K562 (cell line): ENCODE measurements around the gene CMTM1. TPM values are rescaled to one million over a fixed set of nuclear protein-coding genes. Genes with fewer than 3 reads are reported as not detected.

ENCODE experiments used
- CC2D1A ChIP-seq: fragments of 450-650 bp; IDR thresholded peaks from 2 replicates; pipeline ENCODE4 v1.6.1; 2017; ENCODE audit warnings: mild to moderate bottlenecking
- EWSR1 ChIP-seq: fragments of 450-650 bp; IDR thresholded peaks from 2 replicates; pipeline ENCODE4 v1.6.1; 2018; ENCODE audit warnings: borderline replicate concordance, mild to moderate bottlenecking, low read depth, moderate library complexity; ENCODE audit not compliant: partially characterized antibody
- GABPB1 ChIP-seq: sonication (generic); formaldehyde crosslinking; IDR thresholded peaks from 2 replicates; pipeline ENCODE4 v1.8.0; 2022; ENCODE audit warnings: mild to moderate bottlenecking, missing genetic modification reagents
- HCFC1 ChIP-seq: IDR thresholded peaks from 2 replicates; pipeline ENCODE4 v1.6.1; 2012; ENCODE audit warnings: low read depth, low read length, improper control_type of control experiment
- HNRNPH1 ChIP-seq: fragments of 200-400 bp; formaldehyde crosslinking; optimal IDR thresholded peaks from 2 replicates; pipeline ENCODE3; 2017; ENCODE audit warnings: low read depth, mild to moderate bottlenecking, low read length, moderate library complexity
- IRF1 ChIP-seq: sonication (generic); formaldehyde crosslinking; IDR thresholded peaks from 2 replicates; pipeline ENCODE4 v1.8.0; 2022; ENCODE audit warnings: missing genetic modification reagents, mild to moderate bottlenecking, borderline replicate concordance
- KDM1A ChIP-seq, 2 experiments: fragments of 450-650 bp; IDR thresholded peaks; 2 replicates each; pipeline ENCODE4 v1.6.1; 2016; ENCODE audit warnings: mild to moderate bottlenecking in 2 of 2
- NCOR1 ChIP-seq: fragments of 450-650 bp; IDR thresholded peaks from 2 replicates; pipeline ENCODE4 v1.6.1; 2016; ENCODE audit warnings: mild to moderate bottlenecking, moderate library complexity
- NEUROD1 ChIP-seq: fragments of 150-350 bp; IDR thresholded peaks from 2 replicates; pipeline ENCODE4 v1.6.1; 2014; ENCODE audit warnings: borderline replicate concordance, low read length, low read depth; ENCODE audit not compliant: partially characterized antibody
- SMARCE1 ChIP-seq: fragments of 450-650 bp; IDR thresholded peaks from 2 replicates; pipeline ENCODE4 v1.7.1; 2016; ENCODE audit warnings: mild to moderate bottlenecking
- U2AF1 ChIP-seq: fragments of 200-400 bp; formaldehyde crosslinking; optimal IDR thresholded peaks from 2 replicates; pipeline ENCODE3; 2017; ENCODE audit warnings: mild to moderate bottlenecking, low read depth, low read length, moderate library complexity
- ZFP36 ChIP-seq: fragments of 150-350 bp; IDR thresholded peaks from 2 replicates; pipeline ENCODE4 v1.6.1; 2018; ENCODE audit warnings: low read length, low read depth; ENCODE audit not compliant: partially characterized antibody
- ZNF561 ChIP-seq: fragments of 450-650 bp; formaldehyde crosslinking; conservative IDR thresholded peaks from 2 replicates; pipeline ENCODE4 v1.4.0; 2020; ENCODE audit warnings: mild to moderate bottlenecking, moderate library complexity
- ZNF668 ChIP-seq: fragments of 250-450 bp; sonication (Bioruptor Pico); IDR thresholded peaks from 2 replicates; pipeline ENCODE4 v1.8.0; 2022; ENCODE audit warnings: mild to moderate bottlenecking, inconsistent platforms
- polyA plus RNA-seq, 8 experiments: library from polyadenylated mRNA; depleted of rRNA in 4 of 8; stranded (reverse) in 5 of 8; unstranded in 3 of 8; fragments of >200 nt; fragmentation: Nextera tagmentation in 2 of 8; fragmentation: Illumina TruSeq in 1 of 8; extraction: Ambion mirVana in 2 of 8; extraction: Trizol in 1 of 8; gene quantifications; 2 replicates each; pipeline versions ENCODE4 v1.2.1 to v1.2.3, GENCODE V29; 2011 to 2014; ENCODE audit warnings: inconsistent platforms in 1 of 8, missing spikeins in 1 of 8
- total RNA-seq, 7 experiments: library from RNA; depleted of rRNA in 6 of 7; stranded (reverse); fragments of >200 nt in 6 of 7; fragmentation: Illumina TruSeq in 2 of 7; extraction: Trizol in 2 of 7; gene quantifications; 2 replicates each; pipeline versions ENCODE4 v1.2.1 to v1.2.3, GENCODE V29; 2011 to 2021; ENCODE audit warnings: low replicate concordance in 1 of 7
- TF ChIP-seq, protein P1 (sequence below): sonication (generic); formaldehyde crosslinking; IDR thresholded peaks from 2 replicates; pipeline ENCODE4 v1.8.1; 2022; ENCODE audit warnings: missing genetic modification reagents
- TF ChIP-seq, protein P2 (sequence below), 2 experiments: IDR thresholded peaks; 2 replicates each; pipeline ENCODE4 v1.6.1; 2012; ENCODE audit warnings: improper control_type of control experiment in 2 of 2, low read depth in 2 of 2, low read length in 2 of 2, borderline replicate concordance in 1 of 2
- TF ChIP-seq, protein P3 (sequence below): fragments of 450-650 bp; IDR thresholded peaks from 2 replicates; pipeline ENCODE4 v1.7.0; 2016; ENCODE audit warnings: borderline replicate concordance
- TF ChIP-seq, protein P4 (sequence below): fragments of 250-450 bp; sonication (Bioruptor Pico); IDR thresholded peaks from 2 replicates; pipeline ENCODE4 v1.8.0; 2022; ENCODE audit warnings: inconsistent platforms, mild to moderate bottlenecking, moderate library complexity, borderline replicate concordance

The CMTM1 gene
- total and polyA plus RNA-seq, 9 of the 15 experiments (the other 6 are each of a cell fraction or from before 2014, with no cell fraction given), result 0.25 to 2.6 (median 1.1) TPM; not detected in 2

GRCh38 chr16:66552286-66553177 lies 13.7 kb upstream of the CMTM1 start, which contains the start of gene CKLF (continued):
- TF ChIP-seq, protein P1, sequence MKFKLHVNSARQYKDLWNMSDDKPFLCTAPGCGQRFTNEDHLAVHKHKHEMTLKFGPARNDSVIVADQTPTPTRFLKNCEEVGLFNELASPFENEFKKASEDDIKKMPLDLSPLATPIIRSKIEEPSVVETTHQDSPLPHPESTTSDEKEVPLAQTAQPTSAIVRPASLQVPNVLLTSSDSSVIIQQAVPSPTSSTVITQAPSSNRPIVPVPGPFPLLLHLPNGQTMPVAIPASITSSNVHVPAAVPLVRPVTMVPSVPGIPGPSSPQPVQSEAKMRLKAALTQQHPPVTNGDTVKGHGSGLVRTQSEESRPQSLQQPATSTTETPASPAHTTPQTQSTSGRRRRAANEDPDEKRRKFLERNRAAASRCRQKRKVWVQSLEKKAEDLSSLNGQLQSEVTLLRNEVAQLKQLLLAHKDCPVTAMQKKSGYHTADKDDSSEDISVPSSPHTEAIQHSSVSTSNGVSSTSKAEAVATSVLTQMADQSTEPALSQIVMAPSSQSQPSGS (CRISPR knock-in tag), result no peak
- TF ChIP-seq KDM1A (IDR thresholded peaks at IDR 0.05), result peak in 1 of 2 experiments; percentile 80; a peak in 2 of 4 replicates
- TF ChIP-seq HNRNPH1, result no peak
- peak; percentile 77; the same call in 1 of the 2 replicates for TF ChIP-seq IRF1
- no peak; the same call in 1 of the 2 replicates for TF ChIP-seq HCFC1
- TF ChIP-seq, protein P2, sequence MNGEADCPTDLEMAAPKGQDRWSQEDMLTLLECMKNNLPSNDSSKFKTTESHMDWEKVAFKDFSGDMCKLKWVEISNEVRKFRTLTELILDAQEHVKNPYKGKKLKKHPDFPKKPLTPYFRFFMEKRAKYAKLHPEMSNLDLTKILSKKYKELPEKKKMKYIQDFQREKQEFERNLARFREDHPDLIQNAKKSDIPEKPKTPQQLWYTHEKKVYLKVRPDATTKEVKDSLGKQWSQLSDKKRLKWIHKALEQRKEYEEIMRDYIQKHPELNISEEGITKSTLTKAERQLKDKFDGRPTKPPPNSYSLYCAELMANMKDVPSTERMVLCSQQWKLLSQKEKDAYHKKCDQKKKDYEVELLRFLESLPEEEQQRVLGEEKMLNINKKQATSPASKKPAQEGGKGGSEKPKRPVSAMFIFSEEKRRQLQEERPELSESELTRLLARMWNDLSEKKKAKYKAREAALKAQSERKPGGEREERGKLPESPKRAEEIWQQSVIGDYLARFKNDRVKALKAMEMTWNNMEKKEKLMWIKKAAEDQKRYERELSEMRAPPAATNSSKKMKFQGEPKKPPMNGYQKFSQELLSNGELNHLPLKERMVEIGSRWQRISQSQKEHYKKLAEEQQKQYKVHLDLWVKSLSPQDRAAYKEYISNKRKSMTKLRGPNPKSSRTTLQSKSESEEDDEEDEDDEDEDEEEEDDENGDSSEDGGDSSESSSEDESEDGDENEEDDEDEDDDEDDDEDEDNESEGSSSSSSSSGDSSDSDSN (IDR thresholded peaks at IDR 0.05; ENCODE audit: borderline replicate concordance in 1 of 2, low read depth in 2 of 2, low read length in 2 of 2), result peak in 1 of 2 experiments; percentile 67; a peak in 2 of 4 replicates
- TF ChIP-seq ZNF668, result 0 out of 2 replicates have a peak, but pooled peaks have one; percentile 52
- TF ChIP-seq, protein P3, sequence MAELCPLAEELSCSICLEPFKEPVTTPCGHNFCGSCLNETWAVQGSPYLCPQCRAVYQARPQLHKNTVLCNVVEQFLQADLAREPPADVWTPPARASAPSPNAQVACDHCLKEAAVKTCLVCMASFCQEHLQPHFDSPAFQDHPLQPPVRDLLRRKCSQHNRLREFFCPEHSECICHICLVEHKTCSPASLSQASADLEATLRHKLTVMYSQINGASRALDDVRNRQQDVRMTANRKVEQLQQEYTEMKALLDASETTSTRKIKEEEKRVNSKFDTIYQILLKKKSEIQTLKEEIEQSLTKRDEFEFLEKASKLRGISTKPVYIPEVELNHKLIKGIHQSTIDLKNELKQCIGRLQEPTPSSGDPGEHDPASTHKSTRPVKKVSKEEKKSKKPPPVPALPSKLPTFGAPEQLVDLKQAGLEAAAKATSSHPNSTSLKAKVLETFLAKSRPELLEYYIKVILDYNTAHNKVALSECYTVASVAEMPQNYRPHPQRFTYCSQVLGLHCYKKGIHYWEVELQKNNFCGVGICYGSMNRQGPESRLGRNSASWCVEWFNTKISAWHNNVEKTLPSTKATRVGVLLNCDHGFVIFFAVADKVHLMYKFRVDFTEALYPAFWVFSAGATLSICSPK, result no peak
- peak; percentile 68 for TF ChIP-seq SMARCE1
- no peak for TF ChIP-seq ZNF561
- no peak for TF ChIP-seq NCOR1
- TF ChIP-seq NEUROD1, result no peak
- TF ChIP-seq EWSR1, result no peak
- peak; percentile 83 for TF ChIP-seq GABPB1 (CRISPR knock-in tag)
- no peak for TF ChIP-seq U2AF1
- TF ChIP-seq ZFP36, result peak; percentile 26
- no peak for TF ChIP-seq CC2D1A
- TF ChIP-seq, protein P4, sequence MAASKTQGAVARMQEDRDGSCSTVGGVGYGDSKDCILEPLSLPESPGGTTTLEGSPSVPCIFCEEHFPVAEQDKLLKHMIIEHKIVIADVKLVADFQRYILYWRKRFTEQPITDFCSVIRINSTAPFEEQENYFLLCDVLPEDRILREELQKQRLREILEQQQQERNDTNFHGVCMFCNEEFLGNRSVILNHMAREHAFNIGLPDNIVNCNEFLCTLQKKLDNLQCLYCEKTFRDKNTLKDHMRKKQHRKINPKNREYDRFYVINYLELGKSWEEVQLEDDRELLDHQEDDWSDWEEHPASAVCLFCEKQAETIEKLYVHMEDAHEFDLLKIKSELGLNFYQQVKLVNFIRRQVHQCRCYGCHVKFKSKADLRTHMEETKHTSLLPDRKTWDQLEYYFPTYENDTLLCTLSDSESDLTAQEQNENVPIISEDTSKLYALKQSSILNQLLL (CRISPR knock-in tag), result no peak
